Heart left ventricle (tissue), 13 donors: ENCODE results near the gene PPHLN1.

Experiments used
- CTCF ChIP-seq, 12 donors: fragments of 200-600 bp; sonication (generic) in 4 of 12; IDR thresholded peaks; one replicate each; pipeline versions ENCODE4 v1.5.0 to v1.8.0; 2018 to 2022; ENCODE audit warnings: antibody characterized with exemption in 12 of 12, mild to moderate bottlenecking in 5 of 12
- POLR2A ChIP-seq, 2 donors: fragments of 450-650 bp; IDR thresholded peaks; one replicate each; pipeline ENCODE4 v1.6.1; 2017; ENCODE audit warnings: antibody characterized with exemption in 2 of 2, mild to moderate bottlenecking in 2 of 2, moderate library complexity in 2 of 2
- donor health status: ischemic (EF 13 %, LVEDD 7.1; RV severe dilation, severe dysfunction).
- donor health status: DM: no; HTN: yes; CAD: no.
- donor health status: DM: no; HTN: no; CAD: no.
- donor health status: ischemic (EF 25% LVEDD 6.9; RV normal size, moderate dysfunction).
- donor health status: ischemic (EF 25% LVEDD 5.7; RV mildly dilated, moderate dysfunction).
- donor health status: ischemic (EF 35%, LVEDD 5.7; RV mildly dilated, moderate dysfunction).
- donor health status: nonischemic (EF 11% LVEDD 7.7; RV severe dilation, severe dysfunction).
- donor health status: DM: yes; HTN: yes; CAD: no.
- donor health status: PGD.
- donor health status: ischemic (EF 29% LVEDD 5.4; RV normal size, mild dysfunction).
- donor health status: nonischemic (EF 23%, LVEDD 6.1; RV moderate dilation, normal function).

DNA sequence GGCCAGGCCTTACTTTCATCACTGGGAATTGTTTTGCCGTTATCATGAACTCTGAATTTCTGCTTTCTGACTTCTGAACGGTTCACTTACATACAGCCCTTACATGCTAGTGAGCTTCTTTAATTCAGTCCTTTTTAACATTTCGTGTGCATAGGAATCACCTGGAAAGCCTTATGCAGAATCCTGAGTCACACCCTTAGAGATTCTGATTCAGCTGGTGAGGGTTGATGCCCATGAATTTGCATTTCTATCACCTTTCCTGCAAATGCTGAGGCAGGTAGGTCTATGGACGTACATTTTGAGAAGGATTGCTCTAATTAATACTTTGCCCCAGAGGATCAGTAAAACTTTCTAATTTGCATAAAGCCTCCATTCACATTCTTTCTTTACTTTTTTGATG is 44.0 kb downstream of the PPHLN1 start:
- TF ChIP-seq POLR2A (IDR thresholded peaks at IDR 0.05) (no peak), CTCF (IDR thresholded peaks at IDR 0.05) (no peak)
